HEK293 (cell line): ENCODE measurements around the gene VWCE.

ENCODE experiments used
- GLI2 ChIP-seq: fragments of 450-650 bp; formaldehyde crosslinking; IDR thresholded peaks from 2 replicates; pipeline ENCODE4; 2017; ENCODE audit warnings: missing biosample characterization, missing genetic modification characterization, low read depth, borderline replicate concordance
- GLIS2 ChIP-seq: fragments of 450-650 bp; formaldehyde crosslinking; IDR thresholded peaks from 2 replicates; pipeline ENCODE4 v1.5.1; 2016; ENCODE audit warnings: missing biosample characterization, missing genetic modification characterization
- IKZF3 ChIP-seq: fragments of 450-650 bp; IDR thresholded peaks from 2 replicates; pipeline ENCODE4 v1.5.0; 2018; ENCODE audit warnings: missing biosample characterization, mild to moderate bottlenecking, missing genetic modification characterization, moderate library complexity
- KLF10 ChIP-seq: fragments of 450-650 bp; IDR thresholded peaks from 2 replicates; pipeline ENCODE4 v1.5.1; 2018; ENCODE audit warnings: missing biosample characterization, mild to moderate bottlenecking, missing genetic modification characterization
- PRDM4 ChIP-seq: fragments of 450-650 bp; formaldehyde crosslinking; IDR thresholded peaks from 2 replicates; pipeline ENCODE4 v1.5.1; 2017; ENCODE audit warnings: missing biosample characterization, missing genetic modification characterization
- SP2 ChIP-seq: fragments of 450-650 bp; formaldehyde crosslinking; IDR thresholded peaks from 2 replicates; pipeline ENCODE4 v1.5.1; 2016; ENCODE audit warnings: missing biosample characterization, missing genetic modification characterization
- SP3 ChIP-seq: fragments of 450-650 bp; formaldehyde crosslinking; IDR thresholded peaks from 2 replicates; pipeline ENCODE4 v1.5.1; 2016; ENCODE audit warnings: missing biosample characterization, missing genetic modification characterization
- ZBTB10 ChIP-seq: fragments of 450-650 bp; formaldehyde crosslinking; IDR thresholded peaks from 2 replicates; pipeline ENCODE4 v1.5.1; 2016; ENCODE audit warnings: missing biosample characterization, missing genetic modification characterization
- ZFP37 ChIP-seq: fragments of 450-650 bp; formaldehyde crosslinking; IDR thresholded peaks from 2 replicates; pipeline ENCODE4 v1.5.1; 2016; ENCODE audit warnings: missing biosample characterization, missing genetic modification characterization
- ZNF133 ChIP-seq: fragments of 450-650 bp; formaldehyde crosslinking; IDR thresholded peaks from 2 replicates; pipeline ENCODE4 v1.5.1; 2016; ENCODE audit warnings: missing biosample characterization, missing genetic modification characterization
- ZNF155 ChIP-seq: fragments of 450-650 bp; formaldehyde crosslinking; IDR thresholded peaks from 2 replicates; pipeline ENCODE4 v1.5.1; 2016; ENCODE audit warnings: missing biosample characterization, missing genetic modification characterization
- ZNF175 ChIP-seq: fragments of 450-650 bp; formaldehyde crosslinking; IDR thresholded peaks from 2 replicates; pipeline ENCODE4 v1.5.1; 2016; ENCODE audit warnings: missing biosample characterization, missing genetic modification characterization
- ZNF394 ChIP-seq: fragments of 450-650 bp; formaldehyde crosslinking; IDR thresholded peaks from 2 replicates; pipeline ENCODE4 v1.5.1; 2016; ENCODE audit warnings: missing biosample characterization, missing genetic modification characterization, mild to moderate bottlenecking, moderate library complexity, borderline replicate concordance
- ZNF416 ChIP-seq: fragments of 450-650 bp; formaldehyde crosslinking; IDR thresholded peaks from 2 replicates; pipeline ENCODE4 v1.5.1; 2016; ENCODE audit warnings: missing biosample characterization, missing genetic modification characterization
- ZNF473 ChIP-seq: fragments of 450-650 bp; formaldehyde crosslinking; IDR thresholded peaks from 2 replicates; pipeline ENCODE4 v1.5.1; 2017; ENCODE audit warnings: missing biosample characterization, missing genetic modification characterization
- ZNF501 ChIP-seq: fragments of 450-650 bp; formaldehyde crosslinking; IDR thresholded peaks from 2 replicates; pipeline ENCODE4 v1.5.1; 2016; ENCODE audit warnings: missing biosample characterization, missing genetic modification characterization
- ZNF510 ChIP-seq: fragments of 450-650 bp; formaldehyde crosslinking; IDR thresholded peaks from 2 replicates; pipeline ENCODE4 v1.5.1; 2018; ENCODE audit warnings: mild to moderate bottlenecking, missing genetic modification characterization, missing biosample characterization; ENCODE audit not compliant: insufficient replicate concordance
- ZNF692 ChIP-seq: fragments of 450-650 bp; formaldehyde crosslinking; IDR thresholded peaks from 2 replicates; pipeline ENCODE4 v1.5.1; 2016; ENCODE audit warnings: missing biosample characterization, missing genetic modification characterization
- ZNF792 ChIP-seq: fragments of 450-650 bp; formaldehyde crosslinking; IDR thresholded peaks from 2 replicates; pipeline ENCODE4 v1.5.1; 2016; ENCODE audit warnings: missing biosample characterization, missing genetic modification characterization
- ZNF843 ChIP-seq: fragments of 450-650 bp; formaldehyde crosslinking; IDR thresholded peaks from 2 replicates; pipeline ENCODE4 v1.5.1; 2016; ENCODE audit warnings: missing biosample characterization, missing genetic modification characterization
- ZSCAN18 ChIP-seq: fragments of 450-650 bp; formaldehyde crosslinking; IDR thresholded peaks from 2 replicates; pipeline ENCODE4 v1.5.1; 2016; ENCODE audit warnings: missing biosample characterization, missing genetic modification characterization
- TF ChIP-seq, protein P1 (sequence below): fragments of 450-650 bp; formaldehyde crosslinking; IDR thresholded peaks from 2 replicates; pipeline ENCODE4 v1.5.1; 2017; ENCODE audit warnings: missing biosample characterization, missing genetic modification characterization
- TF ChIP-seq, protein P2 (sequence below): fragments of 450-650 bp; formaldehyde crosslinking; IDR thresholded peaks from 2 replicates; pipeline ENCODE4 v1.5.1; 2017; ENCODE audit warnings: missing biosample characterization, missing genetic modification characterization
- TF ChIP-seq, protein P3 (sequence below): fragments of 450-650 bp; formaldehyde crosslinking; IDR thresholded peaks from 2 replicates; pipeline ENCODE4 v1.5.1; 2016; ENCODE audit warnings: missing biosample characterization, missing genetic modification characterization
- TF ChIP-seq, protein P4 (sequence below): IDR thresholded peaks from 2 replicates; pipeline ENCODE4 v1.6.1; 2011; ENCODE audit warnings: mild to moderate bottlenecking, low read depth, low read length, borderline replicate concordance

VWCE gene

DNA sequence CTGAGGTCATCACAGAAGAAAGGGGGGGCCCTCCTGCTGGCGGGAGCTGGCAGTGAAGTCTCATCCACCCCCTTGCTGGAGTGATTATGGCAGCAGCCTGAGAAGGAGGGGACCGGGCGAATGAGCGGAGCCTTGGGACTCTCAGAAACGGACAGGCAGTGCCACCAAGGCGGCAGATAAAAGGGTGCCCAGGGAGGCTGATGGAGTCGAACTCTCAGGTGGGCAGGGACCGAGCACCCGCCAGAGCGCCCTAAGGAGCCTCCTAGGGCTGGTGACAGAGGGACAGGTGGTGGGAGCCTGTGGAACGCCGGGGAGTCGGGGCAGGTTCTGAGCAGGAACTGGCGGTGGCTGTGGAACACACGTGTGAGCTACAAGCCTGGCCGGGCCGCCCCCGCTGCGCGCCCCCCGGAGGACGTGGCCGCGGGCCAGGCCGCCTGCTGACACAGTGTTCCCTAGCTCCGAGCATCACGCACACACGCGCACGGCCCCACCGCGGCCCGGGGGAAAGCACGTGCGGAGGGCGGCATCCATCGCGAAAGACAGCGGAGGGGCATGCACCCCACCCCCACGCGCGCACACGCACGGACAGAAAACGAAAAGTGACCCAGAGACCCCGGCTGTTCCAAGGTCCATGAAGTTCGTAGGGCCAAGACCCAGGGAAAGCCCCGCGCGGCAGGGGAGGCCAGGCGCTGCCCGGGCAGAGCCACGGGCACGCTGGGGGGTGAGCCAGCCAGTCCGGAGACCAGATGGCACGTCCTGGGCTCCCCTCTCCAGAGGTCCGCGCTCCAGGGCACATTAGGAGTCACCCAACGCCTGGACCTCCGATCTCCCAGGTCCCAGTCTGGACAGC, 1.0 kb downstream of the VWCE start (continued):
- TF ChIP-seq ZNF155 (tag by site-specific recombination) (no peak), ZNF133 (tag by site-specific recombination) (no peak), SP2 (tag by site-specific recombination) (no peak), ZNF416 (no peak), ZNF501 (tag by site-specific recombination) (0 out of 2 replicates have a peak, but pooled peaks have one; percentile 58), ZNF473 (tag by site-specific recombination) (no peak), IKZF3 (tag by site-specific recombination) (no peak), ZFP37 (tag by site-specific recombination) (0 out of 2 replicates have a peak, but pooled peaks have one; percentile 58), GLIS2 (tag by site-specific recombination) (peak; percentile 93), ZNF394 (tag by site-specific recombination) (no peak), ZNF510 (tag by site-specific recombination) (no peak), ZBTB10 (tag by site-specific recombination) (peak; percentile 52; the same call in 1 of the 2 replicates), SP3 (tag by site-specific recombination) (no peak), ZSCAN18 (tag by site-specific recombination) (no peak), ZNF175 (no peak), GLI2 (tag by site-specific recombination) (no peak), ZNF792 (tag by site-specific recombination) (no peak), PRDM4 (tag by site-specific recombination) (peak; percentile 57; the same call in 1 of the 2 replicates), KLF10 (0 out of 2 replicates have a peak, but pooled peaks have one; percentile 16), ZNF692 (peak; percentile 92), ZNF843 (peak; percentile 57; the same call in 1 of the 2 replicates)
- TF ChIP-seq, protein P1, sequence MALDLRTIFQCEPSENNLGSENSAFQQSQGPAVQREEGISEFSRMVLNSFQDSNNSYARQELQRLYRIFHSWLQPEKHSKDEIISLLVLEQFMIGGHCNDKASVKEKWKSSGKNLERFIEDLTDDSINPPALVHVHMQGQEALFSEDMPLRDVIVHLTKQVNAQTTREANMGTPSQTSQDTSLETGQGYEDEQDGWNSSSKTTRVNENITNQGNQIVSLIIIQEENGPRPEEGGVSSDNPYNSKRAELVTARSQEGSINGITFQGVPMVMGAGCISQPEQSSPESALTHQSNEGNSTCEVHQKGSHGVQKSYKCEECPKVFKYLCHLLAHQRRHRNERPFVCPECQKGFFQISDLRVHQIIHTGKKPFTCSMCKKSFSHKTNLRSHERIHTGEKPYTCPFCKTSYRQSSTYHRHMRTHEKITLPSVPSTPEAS (tag by site-specific recombination), result peak; percentile 61
- TF ChIP-seq, protein P2, sequence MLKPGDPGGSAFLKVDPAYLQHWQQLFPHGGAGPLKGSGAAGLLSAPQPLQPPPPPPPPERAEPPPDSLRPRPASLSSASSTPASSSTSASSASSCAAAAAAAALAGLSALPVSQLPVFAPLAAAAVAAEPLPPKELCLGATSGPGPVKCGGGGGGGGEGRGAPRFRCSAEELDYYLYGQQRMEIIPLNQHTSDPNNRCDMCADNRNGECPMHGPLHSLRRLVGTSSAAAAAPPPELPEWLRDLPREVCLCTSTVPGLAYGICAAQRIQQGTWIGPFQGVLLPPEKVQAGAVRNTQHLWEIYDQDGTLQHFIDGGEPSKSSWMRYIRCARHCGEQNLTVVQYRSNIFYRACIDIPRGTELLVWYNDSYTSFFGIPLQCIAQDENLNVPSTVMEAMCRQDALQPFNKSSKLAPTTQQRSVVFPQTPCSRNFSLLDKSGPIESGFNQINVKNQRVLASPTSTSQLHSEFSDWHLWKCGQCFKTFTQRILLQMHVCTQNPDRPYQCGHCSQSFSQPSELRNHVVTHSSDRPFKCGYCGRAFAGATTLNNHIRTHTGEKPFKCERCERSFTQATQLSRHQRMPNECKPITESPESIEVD, result no peak
- TF ChIP-seq, protein P3, sequence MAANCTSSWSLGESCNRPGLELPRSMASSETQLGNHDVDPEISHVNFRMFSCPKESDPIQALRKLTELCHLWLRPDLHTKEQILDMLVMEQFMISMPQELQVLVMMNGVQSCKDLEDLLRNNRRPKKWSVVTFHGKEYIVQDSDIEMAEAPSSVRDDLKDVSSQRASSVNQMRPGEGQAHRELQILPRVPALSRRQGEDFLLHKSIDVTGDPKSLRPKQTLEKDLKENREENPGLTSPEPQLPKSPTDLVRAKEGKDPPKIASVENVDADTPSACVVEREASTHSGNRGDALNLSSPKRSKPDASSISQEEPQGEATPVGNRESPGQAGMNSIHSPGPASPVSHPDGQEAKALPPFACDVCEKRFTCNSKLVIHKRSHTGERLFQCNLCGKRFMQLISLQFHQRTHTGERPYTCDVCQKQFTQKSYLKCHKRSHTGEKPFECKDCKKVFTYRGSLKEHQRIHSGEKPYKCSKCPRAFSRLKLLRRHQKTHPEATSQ, result no peak
- TF ChIP-seq, protein P4, sequence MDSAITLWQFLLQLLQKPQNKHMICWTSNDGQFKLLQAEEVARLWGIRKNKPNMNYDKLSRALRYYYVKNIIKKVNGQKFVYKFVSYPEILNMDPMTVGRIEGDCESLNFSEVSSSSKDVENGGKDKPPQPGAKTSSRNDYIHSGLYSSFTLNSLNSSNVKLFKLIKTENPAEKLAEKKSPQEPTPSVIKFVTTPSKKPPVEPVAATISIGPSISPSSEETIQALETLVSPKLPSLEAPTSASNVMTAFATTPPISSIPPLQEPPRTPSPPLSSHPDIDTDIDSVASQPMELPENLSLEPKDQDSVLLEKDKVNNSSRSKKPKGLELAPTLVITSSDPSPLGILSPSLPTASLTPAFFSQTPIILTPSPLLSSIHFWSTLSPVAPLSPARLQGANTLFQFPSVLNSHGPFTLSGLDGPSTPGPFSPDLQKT, result no peak
